Osteoblast (primary cell): ENCODE measurements around the gene SLC45A2. TPM values are rescaled to one million over a fixed set of nuclear protein-coding genes. Genes with fewer than 3 reads are reported as not detected.
"Not testable (repeated sequence)": the region's sequence is repeated elsewhere in the genome, so short reads cannot be mapped to it uniquely, and the experiment has no call there.

ENCODE experiments used
- DNase-seq: peaks from one replicate; pipeline ENCODE4 v3.0.0; 2011; ENCODE audit warnings: low spot score, mixed read lengths; ENCODE audit not compliant: insufficient read length; ENCODE audit errors: missing footprints
- H2AFZ ChIP-seq: 2 replicates; pipeline ENCODE4 v1.6.0; 2011; ENCODE audit warnings: mild to moderate bottlenecking, low read length
- H3K27ac ChIP-seq: 2 replicates; pipeline ENCODE4 v1.5.1; 2011; ENCODE audit warnings: mild to moderate bottlenecking, low read depth, low read length, moderate library complexity
- H3K27me3 ChIP-seq: 2 replicates; pipeline ENCODE4 v1.6.0; 2012; ENCODE audit warnings: mild to moderate bottlenecking, control low read depth, inconsistent platforms, low read length, moderate library complexity; ENCODE audit not compliant: insufficient read depth
- H3K36me3 ChIP-seq: 2 replicates; pipeline ENCODE4 v1.5.1; 2011; ENCODE audit warnings: mild to moderate bottlenecking, low read length, control low read depth, moderate library complexity; ENCODE audit not compliant: insufficient read depth
- H3K4me1 ChIP-seq: 2 replicates; pipeline ENCODE4 v1.5.1; 2011; ENCODE audit warnings: mild to moderate bottlenecking, low read length, control low read depth, moderate library complexity; ENCODE audit not compliant: insufficient read depth
- H3K4me2 ChIP-seq: 2 replicates; pipeline ENCODE4 v1.6.0; 2011; ENCODE audit warnings: mild to moderate bottlenecking, low read length; ENCODE audit not compliant: insufficient read depth
- H3K4me3 ChIP-seq: fragments of 200-600 bp; sonication (generic); 3 replicates; pipeline ENCODE4 v1.5.1; 2012; ENCODE audit warnings: mild to moderate bottlenecking, low read length, inconsistent platforms; ENCODE audit not compliant: insufficient read depth
- H3K79me2 ChIP-seq: 2 replicates; pipeline ENCODE4 v1.6.0; 2012; ENCODE audit warnings: mild to moderate bottlenecking, low read length, control low read depth, inconsistent platforms; ENCODE audit not compliant: insufficient read depth
- H3K9me3 ChIP-seq: 2 replicates; pipeline ENCODE4 v1.5.1; 2011; ENCODE audit warnings: low read depth, low read length, control low read depth
- H4K20me1 ChIP-seq: 2 replicates; pipeline ENCODE4 v1.6.0; 2012; ENCODE audit warnings: mild to moderate bottlenecking, low read length, control low read depth; ENCODE audit not compliant: insufficient read depth
- CTCF ChIP-seq: IDR thresholded peaks from 2 replicates; pipeline ENCODE4 v1.5.1; 2011; ENCODE audit warnings: mild to moderate bottlenecking, low read depth, low read length, moderate library complexity; ENCODE audit errors: extremely low read depth
- total RNA-seq: library from RNA; depleted of rRNA; stranded (reverse); fragments of >200 nt; gene quantifications from 2 replicates; pipeline ENCODE4 v1.2.3, GENCODE V29; 2012

SLC45A2 gene
- total RNA-seq, 1 donor: 0.36 TPM

GRCh38 chr5:34013547-34013946 lies 29.1 kb upstream of the SLC45A2 start:
- Histone ChIP-seq H3K27me3 (no peaks in the 10 kb centered on the region), H3K4me3 (no peak overlapping the region), H3K4me2 (no peak overlapping the region), H2AFZ (no peak overlapping the region), H3K79me2 (no peaks in the 10 kb centered on the region), H3K36me3 (no peaks in the 10 kb centered on the region), H4K20me1 (no peaks in the 10 kb centered on the region), H3K9me3 (no peaks in the 10 kb centered on the region), H3K27ac (no peak overlapping the region), H3K4me1 (peaks cover 8% of the 10 kb centered on the region)
- TF ChIP-seq CTCF: no peak
- DNase-seq: no peak

GRCh38 chr5:34012791-34013190 lies 28.3 kb upstream of the SLC45A2 start:
- TF ChIP-seq CTCF: no peak
- no peak overlapping the region for H3K4me3 ChIP-seq
- H4K20me1 ChIP-seq: no peaks in the 10 kb centered on the region
- H3K4me2 ChIP-seq: no peak overlapping the region
- H3K4me1 ChIP-seq: peaks cover 8% of the 10 kb centered on the region
- H3K9me3 ChIP-seq: no peaks in the 10 kb centered on the region
- H3K27ac ChIP-seq: no peak overlapping the region
- H3K79me2 ChIP-seq: no peaks in the 10 kb centered on the region
- no peaks in the 10 kb centered on the region for H3K36me3 ChIP-seq
- H2AFZ ChIP-seq: no peak overlapping the region
- DNase-seq: no peak
- H3K27me3 ChIP-seq: no peaks in the 10 kb centered on the region

- TF ChIP-seq CTCF: no peak
- peaks cover 18% of the 10 kb centered on the region for H3K4me1 ChIP-seq
- H3K79me2 ChIP-seq: peaks cover 6% of the 10 kb centered on the region
- H3K4me3 ChIP-seq: no peak overlapping the region
- no peak for DNase-seq
- H3K27me3 ChIP-seq: no peaks in the 10 kb centered on the region
- H3K9me3 ChIP-seq: no peaks in the 10 kb centered on the region
- H4K20me1 ChIP-seq: no peaks in the 10 kb centered on the region
- no peaks in the 10 kb centered on the region for H3K36me3 ChIP-seq
- H2AFZ ChIP-seq: no peak overlapping the region
- no peak overlapping the region for H3K4me2 ChIP-seq
- no peak overlapping the region for H3K27ac ChIP-seq
Measured at GRCh38 chr5:34011536-34011935, 27.0 kb upstream of the SLC45A2 start.

GRCh38 chr5:34010146-34010545 lies 25.7 kb upstream of the SLC45A2 start:
- not testable (repeated sequence) for H3K36me3 ChIP-seq, H3K27me3 ChIP-seq, H4K20me1 ChIP-seq, H3K4me3 ChIP-seq, H3K4me2 ChIP-seq, DNase-seq, H3K9me3 ChIP-seq, H2AFZ ChIP-seq, H3K27ac ChIP-seq
- Histone ChIP-seq H3K79me2 (peaks cover 13% of the 10 kb centered on the region), H3K4me1 (peaks cover 23% of the 10 kb centered on the region)
